ENCODE results near the gene DLGAP1. TPM values are rescaled to one million over a fixed set of nuclear protein-coding genes. Genes with fewer than 3 reads are reported as not detected.
A peak's percentile ranks its signal among the peaks of the same experiment; 100 is the strongest.

Gene DLGAP1
- total and polyA plus RNA-seq, 2 of the 8 experiments (the other 6 are each of a cell fraction or from before 2014, with no cell fraction given) = 11.8 to 16.9 TPM

GRCh38 chr18:4453874-4454536, 1.1 kb downstream of the DLGAP1 start:
- H2AK5ac ChIP-seq (ENCODE audit: low read depth, low read length) = no peak overlapping the region
- DNase-seq (ENCODE audit: low read depth in 1 of 2, low spot score in 2 of 2) = peak in 1 of 2 experiments; percentile 77
- no peak overlapping the region for H2BK120ac ChIP-seq (replicated peaks; ENCODE audit: low read depth, low read length)
- H3K36me3 ChIP-seq (ENCODE audit: control insufficient read depth in 2 of 4, insufficient read depth in 4 of 4, low read length in 3 of 4) = no peaks in the 10 kb centered on the region
- no peaks in the 10 kb centered on the region for H3K9me3 ChIP-seq (ENCODE audit: insufficient read depth in 2 of 2, low read depth in 1 of 2, low read length in 1 of 2)
- H2BK12ac ChIP-seq (ENCODE audit: low read depth, low read length) = no peak overlapping the region; the same call in 1 of the 2 replicates
- H2AFZ ChIP-seq (ENCODE audit: low read length) = no peak overlapping the region
- no peak overlapping the region for H2BK20ac ChIP-seq (ENCODE audit: low read length)
- H3K27ac ChIP-seq (ENCODE audit: low read depth, low read length) = no peak overlapping the region
- H3K9ac ChIP-seq (replicated peaks in 1 of 4; ENCODE audit: extremely low read depth in 1 of 4, low read depth in 3 of 4, low read length in 3 of 4) = peak overlapping the region; percentile 39 to 84 (median 66); a peak in 6 of 7 replicates
- peak overlapping the region; percentile 85 to 98 (median 90) for H3K4me3 ChIP-seq (ENCODE audit: extremely low read depth in 1 of 4, insufficient read depth in 2 of 4, low read depth in 3 of 4, low read length in 4 of 4)
- ChIA-PET POLR2A (ENCODE audit: partially characterized antibody) (interaction anchor here (0.5 kb wide), 1 partner anchor 363 kb away, joined by 4 read pairs; no protein-coding TSS in a partner anchor), CTCF (ENCODE audit: partially characterized antibody) (interaction anchor here (0.6 to 1.6 kb wide), 3 partner anchors 28 to 334 kb away, joined by 3 to 4 read pairs (median 3); no protein-coding TSS in a partner anchor)
- peak overlapping the region; percentile 40 for H4K5ac ChIP-seq (ENCODE audit: insufficient read length, low read depth, low read length)
- H2BK5ac ChIP-seq (ENCODE audit: low read depth, low read length) = 0 out of 2 replicates have a peak overlapping the region, but pooled peaks have one; percentile 9
- H3K14ac ChIP-seq (ENCODE audit: insufficient read length) = no peak overlapping the region
- H3K56ac ChIP-seq (replicated peaks; ENCODE audit: insufficient read length, low read depth, low read length) = no peak overlapping the region
- H3K79me2 ChIP-seq (ENCODE audit: control insufficient read depth in 1 of 2, insufficient read depth in 2 of 2, low read length in 2 of 2) = peaks cover 0 to 48% of the 10 kb centered on the region in 2 experiments; a peak in 3 of 4 replicates
- peak overlapping the region; percentile 68 for H3K18ac ChIP-seq (ENCODE audit: extremely low read depth, low read length)
- no peak overlapping the region for H3K23ac ChIP-seq (ENCODE audit: insufficient read length)
- no peaks in the 10 kb centered on the region; a peak in 1 of 7 replicates for H3K27me3 ChIP-seq (replicated peaks in 1 of 4; ENCODE audit: control insufficient read depth in 3 of 4, extremely low read depth in 1 of 4, insufficient read depth in 3 of 4, low read length in 3 of 4)
- H3K4me2 ChIP-seq (ENCODE audit: insufficient read depth in 1 of 2, low read depth in 2 of 2, low read length in 2 of 2) = peak overlapping the region; percentile 92 to 95
- H4K20me1 ChIP-seq (replicated peaks in 1 of 2; ENCODE audit: control insufficient read depth in 1 of 2, insufficient read depth in 2 of 2, low read length in 2 of 2) = peaks cover 3 to 4% of the 10 kb centered on the region in 2 experiments
- no peak overlapping the region for H2BK15ac ChIP-seq (ENCODE audit: low read length)
- H4K8ac ChIP-seq (ENCODE audit: extremely low read depth, insufficient read depth, low read length) = peak overlapping the region; percentile 89; the same call in 1 of the 2 replicates
- no peak for FAIRE-seq
- no peak overlapping the region for H3K4ac ChIP-seq (replicated peaks; ENCODE audit: insufficient read length, low read depth, low read length)
- peak overlapping the region; percentile 10 for H4K91ac ChIP-seq (replicated peaks; ENCODE audit: insufficient read length, low read length)
- peaks cover 0 to 16% (median 11%) of the 10 kb centered on the region in 4 experiments; a peak in 4 of 7 replicates for H3K4me1 ChIP-seq (replicated peaks in 1 of 4; ENCODE audit: control insufficient read depth in 3 of 4, insufficient read depth in 4 of 4, low read length in 3 of 4)
- whole genome bisulfite sequencing, 2 experiments (ENCODE audit: extremely low coverage in 1 of 2, insufficient coverage in 1 of 2, insufficient read length in 1 of 2, insufficient replicate concordance in 2 of 2, low coverage in 1 of 2, low lambda C conversion rate in 2 of 2, missing lambda C conversion rate in 1 of 2) = 2% methylated on average over 38 of the region's 46 CpGs; no CpG with 5 or more reads in 1 of the 2 experiments
- H3K23me2 ChIP-seq (ENCODE audit: low read depth, low read length) = peaks cover 19% of the 10 kb centered on the region
- H3K79me1 ChIP-seq (ENCODE audit: low read depth, low read length) = no peaks in the 10 kb centered on the region
- TF ChIP-seq SIN3A (conservative IDR thresholded peaks at IDR 0.05 in 1 of 2, IDR thresholded peaks at IDR 0.05 in 1 of 2; ENCODE audit: low read depth in 1 of 2, low read length in 2 of 2) (0 out of 4 replicates have a peak, but pooled peaks of 1 of the 2 experiments have one; percentile 9), POLR2AphosphoS5 (IDR thresholded peaks at IDR 0.05; ENCODE audit: low read depth, low read length) (peak; percentile 38; the same call in 1 of the 2 replicates), EGR1 (IDR thresholded peaks at IDR 0.05; ENCODE audit: borderline replicate concordance, low read depth, low read length) (no peak), TEAD4 (IDR thresholded peaks at IDR 0.05; ENCODE audit: low read depth, low read length) (0 out of 2 replicates have a peak, but pooled peaks have one; percentile 27), SRF (IDR thresholded peaks at IDR 0.05; ENCODE audit: low read depth, low read length) (no peak), CBX8 (IDR thresholded peaks at IDR 0.05; ENCODE audit: borderline replicate concordance, low read depth, low read length) (no peak), RAD21 (IDR thresholded peaks at IDR 0.05 in 1 of 2, conservative IDR thresholded peaks at IDR 0.05 in 1 of 2; ENCODE audit: low read depth in 2 of 2, low read length in 2 of 2) (peak; percentile 14 to 34; a peak in 3 of 4 replicates), SIRT6 (IDR thresholded peaks at IDR 0.05; ENCODE audit: low read length) (no peak), GABPA (IDR thresholded peaks at IDR 0.05; ENCODE audit: borderline replicate concordance, insufficient read depth, low read length) (no peak)
